SKM-1 treated with dmso at 0.1 percent for 144 hours (cell line): ENCODE data around the gene CDIP1.

ENCODE experiments used
- DNase-seq: peaks from one replicate; lab custom pipeline; 2025; ENCODE audit not compliant: unreplicated experiment; lab: John Stamatoyannopoulos, UW

CDIP1 gene

GRCh38 chr16:4539716-4540284 lies 1.2 kb upstream of the CDIP1 start:
- no peak for DNase-seq

- no peak for DNase-seq
Observed at GRCh38 chr16:4537376-4538343, 913 bp downstream of the CDIP1 start.

- no peak for DNase-seq
Observed at GRCh38 chr16:4536391-4537106, 2.0 kb downstream of the CDIP1 start.

GRCh38 chr16:4535627-4536108 lies 2.9 kb downstream of the CDIP1 start:
- no peak for DNase-seq

- DNase-seq: no peak
Observed at GRCh38 chr16:4534151-4534790, 4.3 kb downstream of the CDIP1 start.

- no peak for DNase-seq
Observed at GRCh38 chr16:4533490-4533889, 5.1 kb downstream of the CDIP1 start.

- DNase-seq: no peak
Observed at GRCh38 chr16:4532238-4532637, 6.3 kb downstream of the CDIP1 start.

GRCh38 chr16:4531811-4532210 lies 6.8 kb downstream of the CDIP1 start:
- no peak for DNase-seq

- DNase-seq: no peak
Observed at GRCh38 chr16:4529085-4530060, 9.2 kb downstream of the CDIP1 start.

GRCh38 chr16:4525634-4526277 lies 12.8 kb downstream of the CDIP1 start:
- DNase-seq: no peak

GRCh38 chr16:4525069-4525468 lies 13.5 kb downstream of the CDIP1 start:
- no peak for DNase-seq

GRCh38 chr16:4524571-4524970 lies 14.0 kb downstream of the CDIP1 start:
- no peak for DNase-seq

GRCh38 chr16:4523686-4524085 lies 14.9 kb downstream of the CDIP1 start:
- DNase-seq: no peak

GRCh38 chr16:4522051-4522581 lies 16.5 kb downstream of the CDIP1 start:
- no peak for DNase-seq

- no peak for DNase-seq
Observed at GRCh38 chr16:4520913-4521312, 17.7 kb downstream of the CDIP1 start.

GRCh38 chr16:4519274-4520058 lies 19.1 kb downstream of the CDIP1 start:
- no peak for DNase-seq

GRCh38 chr16:4517812-4518680 lies 20.5 kb downstream of the CDIP1 start:
- DNase-seq: no peak
